PC-9 (cell line): ENCODE measurements around the gene SCN1A. TPM values are rescaled to one million over a fixed set of nuclear protein-coding genes. Genes with fewer than 3 reads are reported as not detected.

Experiments
- BruUV-seq: library from RNA; stranded (reverse); fragments of 400-500 nt; replicated peaks from 2 replicates; lab custom pipeline; 2021; lab: Mats Ljungman, UMichigan
- CTCF ChIA-PET: fragments of 300-600 bp; sonication (Branson Sonifier 250); formaldehyde crosslinking; loops from one replicate; lab custom pipeline; 2022; ENCODE audit warnings: antibody characterized with exemption; lab: Charles Lee
- POLR2A ChIA-PET: fragments of 300-600 bp; sonication (Branson Sonifier 250); formaldehyde crosslinking; loops from one replicate; lab custom pipeline; 2022; ENCODE audit warnings: antibody characterized with exemption; ENCODE audit not compliant: unreplicated experiment; lab: Charles Lee
- DNase-seq, 2 experiments: peaks; one replicate each; pipeline versions ENCODE4 v3.0.0 to v3.0.0-alpha.2; 2015 to 2022; ENCODE audit warnings: mixed read lengths in 1 of 2
- H2AFZ ChIP-seq: fragments of 200-600 bp; sonication (generic); 2 replicates; pipeline ENCODE4 v1.8.1; 2017; ENCODE audit warnings: antibody characterized with exemption
- H3F3A ChIP-seq: fragments of 200-600 bp; sonication (generic); 2 replicates; pipeline ENCODE4 v1.8.1; 2017; ENCODE audit warnings: antibody characterized with exemption, mild to moderate bottlenecking, low read depth; ENCODE audit not compliant: insufficient read depth
- H3K27ac ChIP-seq: fragments of 200-600 bp; sonication (generic); 2 replicates; pipeline ENCODE4 v1.6.1; 2016; ENCODE audit warnings: mixed run types
- H3K27me3 ChIP-seq: fragments of 200-600 bp; sonication (generic); 2 replicates; pipeline ENCODE4 v1.6.1; 2016; ENCODE audit warnings: low read depth, mixed run types; ENCODE audit not compliant: insufficient read depth
- H3K36me3 ChIP-seq: fragments of 200-600 bp; sonication (generic); 2 replicates; pipeline ENCODE4 v1.6.1; 2016; ENCODE audit warnings: low read depth, mixed run types
- H3K4me1 ChIP-seq: fragments of 200-600 bp; sonication (generic); replicated peaks from 2 replicates; pipeline ENCODE4 v1.6.1; 2016; ENCODE audit warnings: mixed run types; ENCODE audit not compliant: insufficient read depth
- H3K4me2 ChIP-seq: fragments of 200-600 bp; sonication (generic); 2 replicates; pipeline ENCODE4 v1.6.1; 2017; ENCODE audit warnings: mixed run types
- H3K4me3 ChIP-seq: fragments of 200-600 bp; sonication (generic); 2 replicates; pipeline ENCODE4 v1.6.1; 2016; ENCODE audit warnings: mixed run types
- H3K79me2 ChIP-seq: fragments of 200-600 bp; sonication (generic); 2 replicates; pipeline ENCODE4 v1.6.1; 2017; ENCODE audit warnings: low read depth, mixed run types
- H3K9me2 ChIP-seq: fragments of 200-600 bp; sonication (generic); 2 replicates; pipeline ENCODE4 v1.8.1; 2017; ENCODE audit warnings: mild to moderate bottlenecking; ENCODE audit not compliant: insufficient read depth
- H3K9me3 ChIP-seq: fragments of 200-600 bp; sonication (generic); 2 replicates; pipeline ENCODE4 v1.8.1; 2016; ENCODE audit warnings: low read depth; ENCODE audit not compliant: insufficient read depth
- H4K20me1 ChIP-seq: fragments of 200-600 bp; sonication (generic); 2 replicates; pipeline ENCODE4 v1.8.1; 2017; ENCODE audit not compliant: insufficient read depth
- EZH2 ChIP-seq: fragments of 200-600 bp; sonication (generic); IDR thresholded peaks from 2 replicates; pipeline ENCODE4 v1.8.0; 2017; ENCODE audit warnings: antibody characterized with exemption, low read depth
- intact Hi-C: fragments of 100-400 bp; cut with micrococcal nuclease; formaldehyde crosslinking; loops from one replicate; pipeline ENCODE4 v1.10.0; 2022; ENCODE audit not compliant: unreplicated experiment
- total RNA-seq: library from RNA; stranded (reverse); gene quantifications from 2 replicates; pipeline ENCODE4 v1.2.3, GENCODE V29; 2021
- TF ChIP-seq, protein P1 (sequence below): fragments of 200-600 bp; sonication (generic); conservative IDR thresholded peaks from 2 replicates; pipeline ENCODE4 v1.6.1; 2017; ENCODE audit warnings: mixed run types, antibody characterized with exemption, mild to moderate bottlenecking, moderate library complexity

SCN1A gene
- total RNA-seq, 1 experiment from 2014 or later: not detected

DNA sequence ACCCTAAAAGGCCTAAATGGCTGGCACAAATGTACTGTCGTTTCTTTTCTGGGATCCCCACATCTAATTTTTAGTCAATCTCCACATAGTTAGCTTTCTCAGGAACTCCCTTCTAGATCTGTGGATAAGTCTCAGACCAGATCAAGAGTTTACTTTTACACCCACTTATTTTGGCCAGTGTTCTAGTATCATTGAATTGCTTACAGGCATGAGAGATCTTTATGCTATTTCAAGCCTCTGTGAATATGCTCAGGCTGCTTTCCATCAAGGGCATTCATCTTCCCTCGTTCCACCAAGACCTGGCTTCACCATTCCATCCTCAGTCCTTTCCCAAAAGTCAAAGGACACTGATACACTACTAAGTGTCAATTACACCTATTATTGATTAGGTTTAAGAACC lies 27.8 kb upstream of the SCN1A start:
- no peak for DNase-seq
- ChIA-PET POLR2A (no interaction called here), CTCF (no interaction called here)
- Histone ChIP-seq H3K9me3 (no peaks in the 10 kb centered on the region), H3K9me2 (no peaks in the 10 kb centered on the region), H3K27ac (no peak overlapping the region), H3K36me3 (no peaks in the 10 kb centered on the region), H3K4me1 (no peaks in the 10 kb centered on the region), H3K4me2 (no peak overlapping the region), H3K4me3 (no peak overlapping the region), H2AFZ (no peak overlapping the region), H3K27me3 (no peaks in the 10 kb centered on the region), H3F3A (no peaks in the 10 kb centered on the region), H4K20me1 (no peaks in the 10 kb centered on the region), H3K79me2 (no peaks in the 10 kb centered on the region)
- TF ChIP-seq, protein P1, sequence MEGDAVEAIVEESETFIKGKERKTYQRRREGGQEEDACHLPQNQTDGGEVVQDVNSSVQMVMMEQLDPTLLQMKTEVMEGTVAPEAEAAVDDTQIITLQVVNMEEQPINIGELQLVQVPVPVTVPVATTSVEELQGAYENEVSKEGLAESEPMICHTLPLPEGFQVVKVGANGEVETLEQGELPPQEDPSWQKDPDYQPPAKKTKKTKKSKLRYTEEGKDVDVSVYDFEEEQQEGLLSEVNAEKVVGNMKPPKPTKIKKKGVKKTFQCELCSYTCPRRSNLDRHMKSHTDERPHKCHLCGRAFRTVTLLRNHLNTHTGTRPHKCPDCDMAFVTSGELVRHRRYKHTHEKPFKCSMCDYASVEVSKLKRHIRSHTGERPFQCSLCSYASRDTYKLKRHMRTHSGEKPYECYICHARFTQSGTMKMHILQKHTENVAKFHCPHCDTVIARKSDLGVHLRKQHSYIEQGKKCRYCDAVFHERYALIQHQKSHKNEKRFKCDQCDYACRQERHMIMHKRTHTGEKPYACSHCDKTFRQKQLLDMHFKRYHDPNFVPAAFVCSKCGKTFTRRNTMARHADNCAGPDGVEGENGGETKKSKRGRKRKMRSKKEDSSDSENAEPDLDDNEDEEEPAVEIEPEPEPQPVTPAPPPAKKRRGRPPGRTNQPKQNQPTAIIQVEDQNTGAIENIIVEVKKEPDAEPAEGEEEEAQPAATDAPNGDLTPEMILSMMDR: no peak
- no peak for TF ChIP-seq EZH2
- intact Hi-C loops: no loop called here
- BruUV-seq: no TSS peak

DNA sequence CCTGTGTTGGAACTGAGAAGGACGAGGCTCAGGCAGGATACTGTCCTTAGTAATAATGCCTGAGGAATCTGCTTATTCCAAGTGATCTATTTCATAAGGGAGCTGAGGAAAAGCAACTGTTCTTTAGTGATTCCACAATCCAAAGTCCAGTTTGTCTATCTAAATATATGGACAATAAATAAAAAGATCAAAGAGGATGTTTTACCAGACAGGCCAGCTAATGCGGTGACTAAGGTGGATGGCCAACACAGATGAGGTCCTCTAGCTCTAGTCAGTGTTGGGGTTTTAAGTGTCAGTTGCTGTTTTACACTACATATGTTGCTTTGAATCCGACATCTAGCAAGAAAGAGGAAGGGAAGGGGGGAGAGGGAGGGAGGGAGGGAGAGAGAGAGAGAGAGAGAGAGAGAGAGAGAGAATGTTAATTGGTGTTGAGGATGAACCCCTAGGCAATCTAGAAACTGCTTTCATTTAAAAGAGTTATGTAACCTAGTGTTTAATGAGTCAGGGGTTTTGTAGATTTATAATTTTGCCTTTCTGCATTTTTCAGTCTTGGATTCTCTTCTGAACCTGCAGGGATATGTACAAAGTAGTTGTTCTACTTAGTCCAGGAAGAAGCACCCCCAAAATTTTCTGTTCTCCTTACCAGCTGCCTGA lies 27.0 kb upstream of the SCN1A start:
- BruUV-seq: no TSS peak
- POLR2A ChIA-PET: no interaction called here

DNA sequence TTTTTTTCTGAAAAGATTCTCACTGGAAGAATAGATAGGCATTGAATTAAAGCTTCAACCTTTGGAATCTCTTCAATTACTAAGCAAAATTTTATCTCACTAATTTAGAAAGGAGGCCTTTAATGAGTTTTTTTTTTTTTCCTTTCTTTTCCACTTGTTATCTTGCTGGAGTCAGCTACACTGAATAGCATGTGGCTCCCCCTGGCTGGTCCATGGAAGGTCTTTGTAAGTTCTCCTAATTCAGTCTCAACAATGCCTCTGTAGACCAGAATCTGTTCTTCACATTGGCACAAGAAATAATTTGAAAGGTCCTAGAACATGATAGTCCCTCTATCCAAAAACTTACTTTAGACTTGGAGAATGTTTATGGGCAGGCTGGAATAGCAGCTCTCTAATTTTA lies 24.2 kb upstream of the SCN1A start:
- Histone ChIP-seq H3F3A (no peaks in the 10 kb centered on the region), H3K27ac (no peak overlapping the region), H3K4me1 (no peaks in the 10 kb centered on the region), H3K36me3 (no peaks in the 10 kb centered on the region), H2AFZ (no peak overlapping the region), H3K79me2 (no peaks in the 10 kb centered on the region), H3K27me3 (no peaks in the 10 kb centered on the region), H3K4me3 (no peak overlapping the region), H3K9me3 (no peaks in the 10 kb centered on the region), H3K4me2 (no peak overlapping the region), H3K9me2 (no peaks in the 10 kb centered on the region), H4K20me1 (no peaks in the 10 kb centered on the region)
- ChIA-PET POLR2A (no interaction called here), CTCF (no interaction called here)
- intact Hi-C loops: no loop called here
- TF ChIP-seq, protein P1: no peak
- no peak for TF ChIP-seq EZH2
- no TSS peak for BruUV-seq
- DNase-seq: no peak

More for the DNA sequence above, 27.0 kb upstream of the SCN1A start:
- H3K79me2 ChIP-seq: no peaks in the 10 kb centered on the region
- H3K9me2 ChIP-seq: no peaks in the 10 kb centered on the region
- H3K36me3 ChIP-seq: no peaks in the 10 kb centered on the region
- no peaks in the 10 kb centered on the region for H3F3A ChIP-seq
- no peaks in the 10 kb centered on the region for H3K9me3 ChIP-seq
- no peak overlapping the region for H3K4me2 ChIP-seq
- TF ChIP-seq, protein P1: no peak
- no peak for TF ChIP-seq EZH2
- H2AFZ ChIP-seq: no peak overlapping the region
- no peak for DNase-seq
- no peaks in the 10 kb centered on the region for H3K27me3 ChIP-seq
- no peaks in the 10 kb centered on the region for H3K4me1 ChIP-seq
- H3K4me3 ChIP-seq: no peak overlapping the region
- H3K27ac ChIP-seq: no peak overlapping the region
- CTCF ChIA-PET: no interaction called here
- H4K20me1 ChIP-seq: no peaks in the 10 kb centered on the region
- intact Hi-C loops: no loop called here
